Vein endothelial cell (primary cell): ENCODE data around the gene ZBTB16. TPM values are rescaled to one million over a fixed set of nuclear protein-coding genes. Genes with fewer than 3 reads are reported as not detected.

Experiments
- total RNA-seq: library from RNA; depleted of rRNA; stranded (reverse); fragments of >200 nt; gene quantifications from 2 replicates; pipeline ENCODE4 v1.2.3, GENCODE V29; 2012

The ZBTB16 gene
- 8.2 and 13.4 TPM in 2 replicates for total RNA-seq

GRCh38 chr11:114059278-114059983 lies at the start of gene ZBTB16:
TSS of gene ZBTB16 (plus strand) at chr11:114059711. CDS start at chr11:114063301, 3,590 bp downstream.

GRCh38 chr11:114295676-114296604 lies 236.4 kb downstream of the ZBTB16 start, which contains the start of gene NNMT:
TSS of gene NNMT (plus strand) at chr11:114296399. CDS start at chr11:114296557, 158 bp downstream.

Other genes starting within 250 kb of the ZBTB16 start
- 32.3 and 32.9 TPM in 2 replicates for gene USP28, start 184.1 kb upstream of the ZBTB16 start, total RNA-seq
- not detected in 2 replicates for gene HTR3B, start 154.9 kb upstream of the ZBTB16 start, total RNA-seq
- gene HTR3A, start 84.6 kb upstream of the ZBTB16 start, total RNA-seq, result not detected in 2 replicates
- 153 and 330 TPM in 2 replicates for gene NNMT, start 236.7 kb downstream of the ZBTB16 start, total RNA-seq